ENCODE measurements around the gene RPRD1B. TPM values are rescaled to one million over a fixed set of nuclear protein-coding genes. Genes with fewer than 3 reads are reported as not detected.
A peak's percentile ranks its signal among the peaks of the same experiment; 100 is the strongest.

Gene RPRD1B
- total and polyA plus RNA-seq, 2 of the 8 experiments (the other 6 are each of a cell fraction or from before 2014, with no cell fraction given) = 10.3 to 20.9 TPM

GRCh38 chr20:38113401-38114325, 80.1 kb downstream of the RPRD1B start:
- no peaks in the 10 kb centered on the region for H4K20me1 ChIP-seq (replicated peaks in 1 of 2; ENCODE audit: control insufficient read depth in 1 of 2, insufficient read depth in 2 of 2, low read length in 2 of 2)
- H2BK15ac ChIP-seq (ENCODE audit: low read length) = 0 out of 2 replicates have a peak overlapping the region, but pooled peaks have one; percentile 37
- H3K23me2 ChIP-seq (ENCODE audit: low read depth, low read length) = no peaks in the 10 kb centered on the region
- no peak overlapping the region for H3K9ac ChIP-seq (replicated peaks in 1 of 4; ENCODE audit: extremely low read depth in 1 of 4, low read depth in 3 of 4, low read length in 3 of 4)
- WGBS, 2 experiments (ENCODE audit: extremely low coverage in 1 of 2, insufficient coverage in 1 of 2, insufficient read length in 1 of 2, insufficient replicate concordance in 2 of 2, low coverage in 1 of 2, low lambda C conversion rate in 2 of 2, missing lambda C conversion rate in 1 of 2) = 66% methylated on average over 10 of the region's 10 CpGs; no CpG with 5 or more reads in 1 of the 2 experiments
- DNase-seq (ENCODE audit: low read depth in 1 of 2, low spot score in 2 of 2) = peak; percentile 38 to 79
- no peak overlapping the region for H4K5ac ChIP-seq (ENCODE audit: insufficient read length, low read depth, low read length)
- no peak overlapping the region for H2BK20ac ChIP-seq (ENCODE audit: low read length)
- no peak overlapping the region for H3K18ac ChIP-seq (ENCODE audit: extremely low read depth, low read length)
- H2BK12ac ChIP-seq (ENCODE audit: low read depth, low read length) = peak overlapping the region; percentile 43; the same call in 1 of the 2 replicates
- no peak overlapping the region for H4K91ac ChIP-seq (replicated peaks; ENCODE audit: insufficient read length, low read length)
- peak overlapping the region; percentile 90; the same call in 1 of the 2 replicates for H2AFZ ChIP-seq (ENCODE audit: low read length)
- H2BK5ac ChIP-seq (ENCODE audit: low read depth, low read length) = no peak overlapping the region; the same call in 1 of the 2 replicates
- H3K56ac ChIP-seq (replicated peaks; ENCODE audit: insufficient read length, low read depth, low read length) = no peak overlapping the region
- H3K4me2 ChIP-seq (ENCODE audit: insufficient read depth in 1 of 2, low read depth in 2 of 2, low read length in 2 of 2) = no peak overlapping the region
- H3K4ac ChIP-seq (replicated peaks; ENCODE audit: insufficient read length, low read depth, low read length) = no peak overlapping the region
- no peaks in the 10 kb centered on the region for H3K4me1 ChIP-seq (replicated peaks in 1 of 4; ENCODE audit: control insufficient read depth in 3 of 4, insufficient read depth in 4 of 4, low read length in 3 of 4)
- no peak overlapping the region for H3K27ac ChIP-seq (ENCODE audit: low read depth, low read length)
- no peak overlapping the region for H4K8ac ChIP-seq (ENCODE audit: extremely low read depth, insufficient read depth, low read length)
- FAIRE-seq = no peak
- no peaks in the 10 kb centered on the region for H3K36me3 ChIP-seq (ENCODE audit: control insufficient read depth in 2 of 4, insufficient read depth in 4 of 4, low read length in 3 of 4)
- no peaks in the 10 kb centered on the region for H3K79me2 ChIP-seq (ENCODE audit: control insufficient read depth in 1 of 2, insufficient read depth in 2 of 2, low read length in 2 of 2)
- H3K14ac ChIP-seq (ENCODE audit: insufficient read length) = no peak overlapping the region
- no peak overlapping the region for H3K23ac ChIP-seq (ENCODE audit: insufficient read length)
- ChIA-PET CTCF (ENCODE audit: partially characterized antibody) (interaction anchor here (0.6 to 7.5 kb wide), 47 partner anchors 8 to 295 kb away, joined by 3 to 198 read pairs (median 4); partner anchors contain the start of gene TGM2), POLR2A (ENCODE audit: partially characterized antibody) (no interaction called here)
- H3K4me3 ChIP-seq (ENCODE audit: extremely low read depth in 1 of 4, insufficient read depth in 2 of 4, low read depth in 3 of 4, low read length in 4 of 4) = no peak overlapping the region
- TF ChIP-seq RAD21 (IDR thresholded peaks at IDR 0.05 in 1 of 2, conservative IDR thresholded peaks at IDR 0.05 in 1 of 2; ENCODE audit: low read depth in 2 of 2, low read length in 2 of 2) (peak; percentile 67 to 79), HDAC6 (IDR thresholded peaks at IDR 0.05; ENCODE audit: low read depth, low read length) (no peak)
- TF ChIP-seq, protein P1, sequence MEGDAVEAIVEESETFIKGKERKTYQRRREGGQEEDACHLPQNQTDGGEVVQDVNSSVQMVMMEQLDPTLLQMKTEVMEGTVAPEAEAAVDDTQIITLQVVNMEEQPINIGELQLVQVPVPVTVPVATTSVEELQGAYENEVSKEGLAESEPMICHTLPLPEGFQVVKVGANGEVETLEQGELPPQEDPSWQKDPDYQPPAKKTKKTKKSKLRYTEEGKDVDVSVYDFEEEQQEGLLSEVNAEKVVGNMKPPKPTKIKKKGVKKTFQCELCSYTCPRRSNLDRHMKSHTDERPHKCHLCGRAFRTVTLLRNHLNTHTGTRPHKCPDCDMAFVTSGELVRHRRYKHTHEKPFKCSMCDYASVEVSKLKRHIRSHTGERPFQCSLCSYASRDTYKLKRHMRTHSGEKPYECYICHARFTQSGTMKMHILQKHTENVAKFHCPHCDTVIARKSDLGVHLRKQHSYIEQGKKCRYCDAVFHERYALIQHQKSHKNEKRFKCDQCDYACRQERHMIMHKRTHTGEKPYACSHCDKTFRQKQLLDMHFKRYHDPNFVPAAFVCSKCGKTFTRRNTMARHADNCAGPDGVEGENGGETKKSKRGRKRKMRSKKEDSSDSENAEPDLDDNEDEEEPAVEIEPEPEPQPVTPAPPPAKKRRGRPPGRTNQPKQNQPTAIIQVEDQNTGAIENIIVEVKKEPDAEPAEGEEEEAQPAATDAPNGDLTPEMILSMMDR (IDR thresholded peaks at IDR 0.05; ENCODE audit: control extremely low read depth in 1 of 3, insufficient read depth in 1 of 3, low read depth in 1 of 3, low read length in 3 of 3) = peak; percentile 66 to 75 (median 74)
- no peaks in the 10 kb centered on the region for H3K79me1 ChIP-seq (ENCODE audit: low read depth, low read length)
- H3K27me3 ChIP-seq (replicated peaks in 1 of 4; ENCODE audit: control insufficient read depth in 3 of 4, extremely low read depth in 1 of 4, insufficient read depth in 3 of 4, low read length in 3 of 4) = no peaks in the 10 kb centered on the region
- no peak overlapping the region for H2BK120ac ChIP-seq (replicated peaks; ENCODE audit: low read depth, low read length)
- no peaks in the 10 kb centered on the region for H3K9me3 ChIP-seq (ENCODE audit: insufficient read depth in 2 of 2, low read depth in 1 of 2, low read length in 1 of 2)
- H2AK5ac ChIP-seq (ENCODE audit: low read depth, low read length) = no peak overlapping the region
